Iris pigment epithelial cell (primary cell): ENCODE measurements around the gene IMPA2.
"Not testable (repeated sequence)": the region's sequence is repeated elsewhere in the genome, so short reads cannot be mapped to it uniquely, and the experiment has no call there.

Experiments used
- DNase-seq: peaks from one replicate; pipeline ENCODE4 v3.0.0-alpha.2; 2011; ENCODE audit warnings: low read depth

The IMPA2 gene

GRCh38 chr18:11981192-11981542, at the start of gene IMPA2:
Gene IMPA2 (plus strand): TSS chr18:11981507. CDS start chr18:11981670, 163 bp downstream.
- no peak for DNase-seq

GRCh38 chr18:11932393-11932792, 48.9 kb upstream of the IMPA2 start:
- DNase-seq = no peak

GRCh38 chr18:11937874-11938478, 43.3 kb upstream of the IMPA2 start:
- DNase-seq = peak; percentile 60

GRCh38 chr18:11940956-11941355, 40.4 kb upstream of the IMPA2 start:
- no peak for DNase-seq

- DNase-seq = no peak
Measured at GRCh38 chr18:11943551-11943950, 37.8 kb upstream of the IMPA2 start.

GRCh38 chr18:11944252-11944651, 37.1 kb upstream of the IMPA2 start:
- no peak for DNase-seq

- DNase-seq = no peak
Measured at GRCh38 chr18:11944786-11945185, 36.5 kb upstream of the IMPA2 start.

- peak; percentile 51 for DNase-seq
Measured at GRCh38 chr18:11945834-11946659, 35.3 kb upstream of the IMPA2 start.

GRCh38 chr18:11946756-11947155, 34.6 kb upstream of the IMPA2 start:
- DNase-seq = peak; percentile 65

GRCh38 chr18:11947214-11948191, 33.8 kb upstream of the IMPA2 start:
- peak; percentile 100 for DNase-seq

GRCh38 chr18:11948852-11949523, 32.3 kb upstream of the IMPA2 start:
- peak; percentile 59 for DNase-seq

GRCh38 chr18:11950824-11951223, 30.5 kb upstream of the IMPA2 start:
- no peak for DNase-seq

GRCh38 chr18:11951390-11951851, 29.9 kb upstream of the IMPA2 start:
- DNase-seq = no peak

GRCh38 chr18:11953113-11953512, 28.2 kb upstream of the IMPA2 start:
- DNase-seq = no peak

GRCh38 chr18:11955239-11956029, 25.9 kb upstream of the IMPA2 start:
- DNase-seq = peak; percentile 93

- no peak for DNase-seq
Measured at GRCh38 chr18:11956371-11957308, 24.7 kb upstream of the IMPA2 start.

- no peak for DNase-seq
Measured at GRCh38 chr18:11957636-11958035, 23.7 kb upstream of the IMPA2 start.

- DNase-seq = not testable (repeated sequence)
Measured at GRCh38 chr18:11959651-11960050, 21.7 kb upstream of the IMPA2 start.

- DNase-seq = no peak
Measured at GRCh38 chr18:11960743-11961380, 20.4 kb upstream of the IMPA2 start.
